ENCODE data around the gene FGFR3. TPM values are rescaled to one million over a fixed set of nuclear protein-coding genes. Genes with fewer than 3 reads are reported as not detected.

The FGFR3 gene
- total RNA-seq, 1 donor from 2014 or later, result not detected

- DNase-seq (ENCODE audit: low read depth), result no peak
Measured at GRCh38 chr4:1786544-1787362, 6.3 kb upstream of the FGFR3 start.

- DNase-seq (ENCODE audit: low read depth), result no peak
Measured at GRCh38 chr4:1787411-1788077, 5.5 kb upstream of the FGFR3 start.

- DNase-seq (ENCODE audit: low read depth), result no peak
Measured at GRCh38 chr4:1788254-1788973, 4.7 kb upstream of the FGFR3 start.

GRCh38 chr4:1789552-1789951, 3.5 kb upstream of the FGFR3 start:
- DNase-seq (ENCODE audit: low read depth), result no peak

GRCh38 chr4:1790005-1790404, 3.1 kb upstream of the FGFR3 start:
- no peak for DNase-seq (ENCODE audit: low read depth)

GRCh38 chr4:1792158-1792831, 798 bp upstream of the FGFR3 start:
- DNase-seq (ENCODE audit: low read depth), result no peak

- DNase-seq (ENCODE audit: low read depth), result no peak
Measured at GRCh38 chr4:1793496-1793840, 375 bp downstream of the FGFR3 start.

- no peak for DNase-seq (ENCODE audit: low read depth)
Measured at GRCh38 chr4:1793940-1794808, 1.1 kb downstream of the FGFR3 start.

- DNase-seq (ENCODE audit: low read depth), result no peak
Measured at GRCh38 chr4:1794809-1795298, 1.8 kb downstream of the FGFR3 start.

GRCh38 chr4:1795299-1796195, 2.5 kb downstream of the FGFR3 start:
- DNase-seq (ENCODE audit: low read depth), result no peak

GRCh38 chr4:1796486-1797204, 3.6 kb downstream of the FGFR3 start:
- no peak for DNase-seq (ENCODE audit: low read depth)

- no peak for DNase-seq (ENCODE audit: low read depth)
Measured at GRCh38 chr4:1797298-1797860, 4.3 kb downstream of the FGFR3 start.

- no peak for DNase-seq (ENCODE audit: low read depth)
Measured at GRCh38 chr4:1797861-1798579, 4.9 kb downstream of the FGFR3 start.

- DNase-seq (ENCODE audit: low read depth), result no peak
Measured at GRCh38 chr4:1798580-1799386, 5.7 kb downstream of the FGFR3 start.

GRCh38 chr4:1799387-1800375, 6.6 kb downstream of the FGFR3 start:
- DNase-seq (ENCODE audit: low read depth), result no peak

GRCh38 chr4:1800805-1801204, 7.7 kb downstream of the FGFR3 start:
- no peak for DNase-seq (ENCODE audit: low read depth)
